ENCODE data around the gene ARHGAP23. TPM values are rescaled to one million over a fixed set of nuclear protein-coding genes. Genes with fewer than 3 reads are reported as not detected.

Gene ARHGAP23
- total RNA-seq, 1 experiment from 2014 or later, result 129 TPM

- H4K20me1 ChIP-seq (ENCODE audit: insufficient read depth), result 0 out of 2 replicates have a peak, but pooled peaks cover 3% of the 10 kb centered on the region
Observed at GRCh38 chr17:38430822-38431221, 2.6 kb downstream of the ARHGAP23 start.

GRCh38 chr17:38431346-38432145 lies 3.3 kb downstream of the ARHGAP23 start:
- Histone ChIP-seq H3K4me1 (replicated peaks; ENCODE audit: insufficient read depth) (peaks cover 27% of the 10 kb centered on the region), H3F3A (ENCODE audit: insufficient read depth, low read depth) (peaks cover 32% of the 10 kb centered on the region; the same call in 1 of the 2 replicates), H3K27me3 (ENCODE audit: insufficient read depth, low read depth) (no peaks in the 10 kb centered on the region), H3K36me3 (ENCODE audit: low read depth) (no peaks in the 10 kb centered on the region), H3K4me2 (no peak overlapping the region), H4K20me1 (ENCODE audit: insufficient read depth) (0 out of 2 replicates have a peak, but pooled peaks cover 3% of the 10 kb centered on the region), H3K79me2 (ENCODE audit: low read depth) (no peaks in the 10 kb centered on the region), H3K4me3 (no peak overlapping the region), H3K27ac (no peak overlapping the region), H2AFZ (no peak overlapping the region), H3K9me3 (ENCODE audit: insufficient read depth, low read depth) (no peaks in the 10 kb centered on the region), H3K9me2 (ENCODE audit: insufficient read depth) (no peaks in the 10 kb centered on the region)
- BruUV-seq (replicated peaks), result no TSS peak
- intact Hi-C loops (cut with micrococcal nuclease; ENCODE audit: unreplicated experiment), result no loop called here
- TF ChIP-seq CTCF (conservative IDR thresholded peaks at IDR 0.05) (no peak), EZH2 (IDR thresholded peaks at IDR 0.05; ENCODE audit: low read depth) (no peak)
- ChIA-PET CTCF (interaction anchor here (0.7 kb wide), 1 partner anchor 86 kb away, joined by 3 read pairs; no protein-coding TSS in a partner anchor), POLR2A (ENCODE audit: unreplicated experiment) (no interaction called here)
- DNase-seq, result no peak

More at GRCh38 chr17:38430822-38431221, 2.6 kb downstream of the ARHGAP23 start:
- TF ChIP-seq EZH2 (IDR thresholded peaks at IDR 0.05; ENCODE audit: low read depth) (no peak), CTCF (conservative IDR thresholded peaks at IDR 0.05) (no peak)
- H3K27ac ChIP-seq, result no peak overlapping the region
- no peaks in the 10 kb centered on the region for H3K27me3 ChIP-seq (ENCODE audit: insufficient read depth, low read depth)
- DNase-seq, result no peak
- H3F3A ChIP-seq (ENCODE audit: insufficient read depth, low read depth), result peaks cover 32% of the 10 kb centered on the region; the same call in 1 of the 2 replicates
- POLR2A ChIA-PET (ENCODE audit: unreplicated experiment), result no interaction called here
- no TSS peak for BruUV-seq (replicated peaks)
- peaks cover 27% of the 10 kb centered on the region for H3K4me1 ChIP-seq (replicated peaks; ENCODE audit: insufficient read depth)
- no peak overlapping the region for H3K4me2 ChIP-seq
- H3K36me3 ChIP-seq (ENCODE audit: low read depth), result no peaks in the 10 kb centered on the region
- H3K4me3 ChIP-seq, result no peak overlapping the region
- H2AFZ ChIP-seq, result no peak overlapping the region
- intact Hi-C loops (cut with micrococcal nuclease; ENCODE audit: unreplicated experiment), result no loop called here
- no peaks in the 10 kb centered on the region for H3K9me2 ChIP-seq (ENCODE audit: insufficient read depth)
- no peaks in the 10 kb centered on the region for H3K9me3 ChIP-seq (ENCODE audit: insufficient read depth, low read depth)
- H3K79me2 ChIP-seq (ENCODE audit: low read depth), result no peaks in the 10 kb centered on the region
- CTCF ChIA-PET, result no interaction called here

DNA sequence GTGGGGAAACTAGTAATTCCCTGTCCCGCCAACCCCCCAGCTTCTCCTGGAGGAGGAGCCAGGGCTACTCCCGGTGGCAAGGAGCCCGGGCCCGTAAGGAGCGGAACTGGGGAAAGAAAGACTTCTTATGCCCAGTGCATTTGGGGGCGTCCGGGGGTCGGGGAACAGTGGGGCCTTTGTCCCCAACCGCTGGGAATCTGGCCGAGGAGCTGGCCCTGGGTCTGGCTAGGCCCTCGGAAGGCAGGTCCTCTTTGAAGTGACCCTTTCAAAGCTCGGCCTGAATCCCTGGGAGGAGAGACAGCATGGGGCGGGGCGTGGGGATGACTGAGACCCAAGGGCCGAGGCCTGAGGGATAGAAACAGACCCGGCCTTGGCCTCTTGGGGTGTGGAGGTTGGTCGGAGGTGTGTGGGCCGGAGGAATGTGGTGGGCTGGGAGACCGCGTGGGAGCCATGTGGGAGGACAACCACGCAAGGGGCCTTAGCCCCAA lies 6.0 kb downstream of the ARHGAP23 start:
- Histone ChIP-seq H3K79me2 (ENCODE audit: low read depth) (no peaks in the 10 kb centered on the region), H3K27ac (no peak overlapping the region), H4K20me1 (ENCODE audit: insufficient read depth) (0 out of 2 replicates have a peak, but pooled peaks cover 3% of the 10 kb centered on the region), H3K36me3 (ENCODE audit: low read depth) (no peaks in the 10 kb centered on the region), H2AFZ (no peak overlapping the region), H3K4me2 (no peak overlapping the region), H3F3A (ENCODE audit: insufficient read depth, low read depth) (peaks cover 12% of the 10 kb centered on the region; the same call in 1 of the 2 replicates), H3K4me1 (replicated peaks; ENCODE audit: insufficient read depth) (peaks cover 12% of the 10 kb centered on the region), H3K9me3 (ENCODE audit: insufficient read depth, low read depth) (no peaks in the 10 kb centered on the region), H3K27me3 (ENCODE audit: insufficient read depth, low read depth) (no peaks in the 10 kb centered on the region), H3K4me3 (no peak overlapping the region), H3K9me2 (ENCODE audit: insufficient read depth) (no peaks in the 10 kb centered on the region)
- no peak for TF ChIP-seq CTCF (conservative IDR thresholded peaks at IDR 0.05)
- TF ChIP-seq EZH2 (IDR thresholded peaks at IDR 0.05; ENCODE audit: low read depth), result no peak
- CTCF ChIA-PET, result no interaction called here
- intact Hi-C loops (cut with micrococcal nuclease; ENCODE audit: unreplicated experiment), result no loop called here
- BruUV-seq (replicated peaks), result no TSS peak
- POLR2A ChIA-PET (ENCODE audit: unreplicated experiment), result no interaction called here
- no peak for DNase-seq
